Activated CD8-positive, alpha-beta T cell treated with anti-CD3 and anti-CD28 coated beads for 36 hours (primary cell): Measurements from ENCODE around the gene LUC7L2. TPM values are rescaled to one million over a fixed set of nuclear protein-coding genes. Genes with fewer than 3 reads are reported as not detected.
A peak's percentile ranks its signal among the peaks of the same experiment; 100 is the strongest.
"Not testable (repeated sequence)": the region's sequence is repeated elsewhere in the genome, so short reads cannot be mapped to it uniquely, and the experiment has no call there.

ENCODE experiments used
- ATAC-seq: fragments of 200-7000 bp; cut with Tn5 transposase; one replicate; pipeline ENCODE4 v1.10.0; 2021; ENCODE audit warnings: mild to moderate bottlenecking, moderate library complexity
- CTCF ChIA-PET: fragments of 350-600 bp; sonication (Branson Sonifier 250); formaldehyde crosslinking; loops from one replicate; lab custom pipeline; 2021; ENCODE audit warnings: antibody characterized with exemption; lab: Charles Lee
- POLR2A ChIA-PET: fragments of 350-600 bp; sonication (Branson Sonifier 250); formaldehyde crosslinking; loops from one replicate; lab custom pipeline; 2021; ENCODE audit warnings: antibody characterized with exemption; lab: Charles Lee
- DNase-seq: peaks from one replicate; pipeline ENCODE4 v3.0.0-alpha.2; 2020
- H3K27ac Mint-ChIP-seq: one replicate; pipeline ENCODE4 v1.8.0; 2021; ENCODE audit warnings: mild to moderate bottlenecking, mixed read lengths
- H3K27me3 Mint-ChIP-seq: one replicate; pipeline ENCODE4 v1.8.0; 2021; ENCODE audit warnings: mixed read lengths
- H3K36me3 Mint-ChIP-seq: one replicate; pipeline ENCODE4 v1.8.0; 2021; ENCODE audit warnings: low read depth, mixed read lengths
- H3K4me1 Mint-ChIP-seq: one replicate; pipeline ENCODE4 v1.8.0; 2021; ENCODE audit warnings: low read depth, mixed read lengths
- H3K4me3 Mint-ChIP-seq: one replicate; pipeline ENCODE4 v1.8.0; 2021; ENCODE audit warnings: mild to moderate bottlenecking, moderate library complexity, mixed read lengths
- H3K9me3 Mint-ChIP-seq: one replicate; pipeline ENCODE4 v1.8.0; 2021; ENCODE audit warnings: mixed read lengths
- intact Hi-C: fragments of 100-400 bp; cut with micrococcal nuclease; formaldehyde crosslinking; loops from one replicate; pipeline ENCODE4 v1.10.0; 2022
- total RNA-seq, 2 experiments: library from RNA; stranded (reverse); gene quantifications; one replicate each; pipeline ENCODE4 v1.2.3, GENCODE V29; 2021
- TF ChIP-seq, protein P1 (sequence below): fragments of 200-600 bp; IDR thresholded peaks from one replicate; pipeline ENCODE4 v1.8.0; 2022; ENCODE audit warnings: antibody characterized with exemption, mild to moderate bottlenecking

LUC7L2 gene
- total RNA-seq, 2 experiments from 2014 or later: 133 to 140 TPM

DNA sequence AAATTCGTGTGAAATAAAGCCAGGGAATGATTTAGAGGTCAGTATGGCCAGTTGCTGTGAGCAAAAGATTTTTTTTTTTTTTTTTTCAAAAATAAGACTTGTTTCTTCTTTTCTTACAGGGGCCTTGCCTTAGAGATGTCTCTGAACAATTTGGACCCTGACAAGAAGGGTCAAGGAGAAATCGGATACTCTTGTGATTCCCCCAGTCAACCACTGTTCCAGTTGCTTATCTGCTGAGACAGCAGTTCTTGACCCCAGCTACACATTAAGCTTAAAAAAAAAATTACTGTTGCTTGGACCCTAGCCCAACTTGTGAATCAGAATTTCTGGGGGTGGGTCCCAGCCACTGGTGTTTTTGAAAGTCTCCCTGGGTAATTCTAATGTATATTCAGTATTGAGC lies 30.6 kb upstream of the LUC7L2 start:
- DNase-seq (no peak), ATAC-seq (no peak)
- H3K9me3 Mint-ChIP-seq: no peaks in the 10 kb centered on the region
- TF ChIP-seq, protein P1, sequence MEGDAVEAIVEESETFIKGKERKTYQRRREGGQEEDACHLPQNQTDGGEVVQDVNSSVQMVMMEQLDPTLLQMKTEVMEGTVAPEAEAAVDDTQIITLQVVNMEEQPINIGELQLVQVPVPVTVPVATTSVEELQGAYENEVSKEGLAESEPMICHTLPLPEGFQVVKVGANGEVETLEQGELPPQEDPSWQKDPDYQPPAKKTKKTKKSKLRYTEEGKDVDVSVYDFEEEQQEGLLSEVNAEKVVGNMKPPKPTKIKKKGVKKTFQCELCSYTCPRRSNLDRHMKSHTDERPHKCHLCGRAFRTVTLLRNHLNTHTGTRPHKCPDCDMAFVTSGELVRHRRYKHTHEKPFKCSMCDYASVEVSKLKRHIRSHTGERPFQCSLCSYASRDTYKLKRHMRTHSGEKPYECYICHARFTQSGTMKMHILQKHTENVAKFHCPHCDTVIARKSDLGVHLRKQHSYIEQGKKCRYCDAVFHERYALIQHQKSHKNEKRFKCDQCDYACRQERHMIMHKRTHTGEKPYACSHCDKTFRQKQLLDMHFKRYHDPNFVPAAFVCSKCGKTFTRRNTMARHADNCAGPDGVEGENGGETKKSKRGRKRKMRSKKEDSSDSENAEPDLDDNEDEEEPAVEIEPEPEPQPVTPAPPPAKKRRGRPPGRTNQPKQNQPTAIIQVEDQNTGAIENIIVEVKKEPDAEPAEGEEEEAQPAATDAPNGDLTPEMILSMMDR: no peak
- H3K4me1 Mint-ChIP-seq: peaks cover 13% of the 10 kb centered on the region
- ChIA-PET CTCF (interaction anchor here (1.2 to 1.3 kb wide), 2 partner anchors 8 to 16 kb away, joined by 3 to 5 read pairs; no protein-coding TSS in a partner anchor), POLR2A (no interaction called here)
- no peak overlapping the region for H3K27ac Mint-ChIP-seq
- H3K4me3 Mint-ChIP-seq: no peak overlapping the region
- H3K27me3 Mint-ChIP-seq: no peaks in the 10 kb centered on the region
- intact Hi-C loops: no loop called here
- no peaks in the 10 kb centered on the region for H3K36me3 Mint-ChIP-seq

DNA sequence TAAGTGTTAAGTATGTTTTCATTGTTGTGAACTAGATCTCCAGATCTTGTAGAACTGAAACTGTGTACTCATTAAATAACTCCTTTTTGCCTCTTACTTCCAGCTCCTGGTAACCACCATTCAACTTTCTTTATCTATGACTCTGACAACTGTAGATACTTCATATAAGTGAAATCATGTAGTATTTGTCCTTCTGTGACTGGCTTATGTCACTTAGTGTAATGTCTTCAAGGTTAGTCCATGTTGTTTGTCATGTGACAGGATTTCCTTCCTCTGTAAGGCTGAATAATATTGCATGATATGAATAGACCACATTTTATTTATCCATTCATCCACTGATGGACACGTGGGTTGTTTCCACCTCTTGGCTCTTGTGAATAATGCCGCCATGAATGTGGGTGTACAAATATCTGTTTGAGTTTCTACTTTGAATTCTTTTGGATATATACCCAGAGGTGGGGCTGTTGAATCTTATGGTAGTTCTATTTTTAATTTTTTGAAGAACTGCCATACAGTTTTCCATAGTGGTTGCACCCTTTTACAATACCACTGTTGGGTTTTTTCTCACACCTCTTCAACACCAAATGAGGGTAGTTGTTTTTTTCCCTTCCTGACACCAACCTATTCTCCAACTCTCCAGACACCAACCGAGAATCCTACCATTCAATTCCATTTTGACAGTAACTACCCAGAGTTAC lies 29.2 kb upstream of the LUC7L2 start:
- Mint-ChIP-seq H3K36me3 (no peaks in the 10 kb centered on the region), H3K27me3 (no peaks in the 10 kb centered on the region), H3K4me1 (peaks cover 13% of the 10 kb centered on the region), H3K4me3 (no peak overlapping the region), H3K27ac (no peak overlapping the region), H3K9me3 (no peaks in the 10 kb centered on the region)
- DNase-seq (no peak), ATAC-seq (peak; percentile 79)
- TF ChIP-seq, protein P1: no peak
- intact Hi-C loops: no loop called here
- ChIA-PET POLR2A (interaction anchor here (1.0 to 1.6 kb wide), 2 partner anchors 9 kb away, joined by 4 to 5 read pairs; no protein-coding TSS in a partner anchor), CTCF (interaction anchor here (0.7 to 1.4 kb wide), 4 partner anchors 9 to 104 kb away, joined by 3 to 5 read pairs (median 3); no protein-coding TSS in a partner anchor)

DNA sequence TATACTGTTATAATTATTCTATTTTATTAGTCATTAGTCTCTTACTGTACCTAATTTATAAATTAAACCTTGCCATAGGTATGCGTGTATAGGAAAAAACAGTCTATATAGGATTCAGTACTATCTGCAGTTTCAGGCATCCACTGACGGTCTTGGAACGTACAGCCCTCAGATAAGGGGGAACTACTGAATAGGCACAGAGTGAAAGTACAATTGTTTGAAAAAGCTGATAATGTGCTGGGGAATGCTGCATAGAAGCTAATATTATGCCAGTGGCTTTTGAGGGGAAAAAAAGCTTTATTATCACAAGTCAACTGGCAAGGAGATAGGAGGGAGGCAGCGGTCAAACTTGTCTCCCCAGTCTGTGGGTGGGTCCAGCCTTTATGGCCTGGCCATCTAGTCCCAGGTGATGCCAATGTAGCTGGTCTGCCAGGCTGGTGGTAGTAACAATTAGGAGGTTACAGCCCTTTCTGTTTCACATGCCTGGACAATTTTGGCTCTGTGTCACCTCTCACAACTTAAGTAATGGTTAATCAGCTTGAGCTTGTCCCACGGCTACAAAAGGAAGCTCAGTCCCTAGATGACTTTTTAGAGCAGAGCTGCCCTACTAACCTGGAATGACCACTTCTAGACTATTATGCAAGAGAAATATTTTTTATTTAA lies 26.9 kb upstream of the LUC7L2 start:
- Mint-ChIP-seq H3K4me3 (no peak overlapping the region), H3K27ac (no peak overlapping the region)

DNA sequence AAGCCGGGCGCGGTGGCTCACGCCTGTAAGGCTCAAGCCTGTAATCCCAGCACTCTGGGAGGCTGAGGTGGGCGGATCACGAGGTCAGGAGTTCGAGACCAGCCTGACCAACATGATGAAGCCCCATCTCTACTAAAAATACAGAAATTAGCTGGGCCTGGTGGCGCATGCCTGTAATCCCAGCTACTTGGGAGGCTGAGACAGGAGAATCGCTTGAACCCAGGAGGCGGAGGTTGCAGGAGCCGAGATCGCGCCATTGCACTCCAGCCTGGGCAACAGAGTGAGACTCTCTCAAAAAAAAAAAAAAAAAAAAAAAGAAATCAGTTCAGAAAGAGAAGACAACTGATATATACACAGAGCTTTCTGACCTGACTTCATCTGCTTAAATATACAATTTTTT lies 26.3 kb upstream of the LUC7L2 start:
- H3K9me3 Mint-ChIP-seq, POLR2A ChIA-PET, ATAC-seq, intact Hi-C loops, H3K27ac Mint-ChIP-seq, H3K27me3 Mint-ChIP-seq, H3K4me3 Mint-ChIP-seq, H3K36me3 Mint-ChIP-seq, DNase-seq: not testable (repeated sequence)
- CTCF ChIA-PET: interaction anchor here (1.0 to 2.1 kb wide), 2 partner anchors 20 to 28 kb away, joined by 3 to 4 read pairs; no protein-coding TSS in a partner anchor
- peaks cover 13% of the 10 kb centered on the region for H3K4me1 Mint-ChIP-seq

More for the DNA sequence above, 26.9 kb upstream of the LUC7L2 start:
- Mint-ChIP-seq H3K4me1 (peaks cover 13% of the 10 kb centered on the region), H3K36me3 (no peaks in the 10 kb centered on the region), H3K9me3 (no peaks in the 10 kb centered on the region), H3K27me3 (no peaks in the 10 kb centered on the region)
- CTCF ChIA-PET: interaction anchor here (1.0 kb wide), 1 partner anchor 19 kb away, joined by 3 read pairs; no protein-coding TSS in a partner anchor
- intact Hi-C loops: no loop called here
- DNase-seq (no peak), ATAC-seq (no peak)
- POLR2A ChIA-PET: interaction anchor here (0.6 kb wide), 1 partner anchor 205 kb away, joined by 4 read pairs; no protein-coding TSS in a partner anchor
- TF ChIP-seq, protein P1: no peak

DNA sequence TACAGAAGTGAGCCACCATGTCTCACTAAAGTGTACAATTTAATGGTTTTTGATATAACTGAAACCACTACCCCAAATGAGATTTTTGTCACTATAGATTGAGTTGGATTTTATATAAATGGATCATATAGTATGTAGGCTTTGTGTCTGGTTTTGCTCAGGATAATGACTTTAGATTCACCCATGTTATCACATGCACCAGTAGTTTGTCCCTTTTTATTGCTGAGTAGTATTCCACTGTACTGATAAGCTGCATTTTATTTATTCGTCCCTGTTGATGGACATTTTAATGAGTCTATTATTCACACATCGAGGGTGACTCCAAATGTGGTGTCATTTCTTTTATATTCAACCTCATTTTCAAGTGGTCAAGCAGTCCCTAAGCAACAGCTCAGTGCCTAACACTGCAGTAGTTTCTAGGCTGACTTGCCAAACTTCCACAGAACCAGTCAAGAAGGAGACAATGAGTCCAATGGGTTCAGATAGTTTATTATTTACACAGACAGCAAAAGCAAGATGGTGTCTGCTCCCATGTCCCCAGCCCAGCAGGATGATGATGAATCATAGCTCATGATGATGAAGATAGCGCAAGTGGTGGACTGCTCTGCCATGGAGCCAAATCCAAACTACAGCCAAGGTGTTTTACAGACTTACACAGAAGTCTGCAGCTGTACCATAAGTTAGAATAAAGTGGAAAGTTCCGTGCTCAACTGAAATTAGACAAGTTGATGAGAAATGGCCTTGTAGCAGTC lies 25.1 kb upstream of the LUC7L2 start:
- DNase-seq (no peak), ATAC-seq (no peak)
- H3K4me3 Mint-ChIP-seq: no peak overlapping the region
- TF ChIP-seq, protein P1: no peak
- no peaks in the 10 kb centered on the region for H3K27me3 Mint-ChIP-seq
- H3K4me1 Mint-ChIP-seq: peaks cover 17% of the 10 kb centered on the region
- H3K27ac Mint-ChIP-seq: no peak overlapping the region
- peaks cover 5% of the 10 kb centered on the region for H3K9me3 Mint-ChIP-seq
- ChIA-PET CTCF (interaction anchor here (0.9 to 2.1 kb wide), 2 partner anchors 30 to 100 kb away, joined by 3 to 4 read pairs; no protein-coding TSS in a partner anchor), POLR2A (no interaction called here)
- H3K36me3 Mint-ChIP-seq: peaks cover 5% of the 10 kb centered on the region
- intact Hi-C loops: no loop called here
